Lower leg skin (tissue), 3 donors: Measurements from ENCODE around the gene CCDC117.

Experiments used
- POLR2A ChIP-seq, 2 donors: fragments of 450-650 bp; IDR thresholded peaks; one replicate each; pipeline ENCODE4 v1.6.1; 2016 to 2017; ENCODE audit warnings: antibody characterized with exemption in 2 of 2, mild to moderate bottlenecking in 1 of 2, moderate library complexity in 1 of 2
- TF ChIP-seq, protein P1 (sequence below), 3 donors: fragments of 450-650 bp; IDR thresholded peaks; one replicate each; pipeline ENCODE4 v1.5.1; 2016; ENCODE audit warnings: antibody characterized with exemption in 3 of 3, mild to moderate bottlenecking in 3 of 3, moderate library complexity in 2 of 3

DNA sequence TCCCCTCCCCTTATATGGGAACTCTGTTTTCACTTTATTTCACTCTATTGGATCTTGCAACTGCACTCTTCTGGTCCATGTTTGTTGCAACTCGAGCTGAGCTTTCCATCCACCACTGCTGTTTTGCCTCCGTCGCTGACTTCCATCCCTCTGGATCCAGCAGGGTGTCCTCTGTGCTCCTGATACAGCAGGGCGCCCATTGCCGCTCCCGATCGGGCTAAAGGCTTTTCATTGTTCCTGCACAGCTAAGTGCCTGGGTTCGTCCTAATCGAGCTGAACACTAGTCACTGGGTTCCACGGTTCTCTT is 11.1 kb upstream of the CCDC117 start:
- TF ChIP-seq POLR2A (IDR thresholded peaks at IDR 0.05): no peak
- TF ChIP-seq, protein P1, sequence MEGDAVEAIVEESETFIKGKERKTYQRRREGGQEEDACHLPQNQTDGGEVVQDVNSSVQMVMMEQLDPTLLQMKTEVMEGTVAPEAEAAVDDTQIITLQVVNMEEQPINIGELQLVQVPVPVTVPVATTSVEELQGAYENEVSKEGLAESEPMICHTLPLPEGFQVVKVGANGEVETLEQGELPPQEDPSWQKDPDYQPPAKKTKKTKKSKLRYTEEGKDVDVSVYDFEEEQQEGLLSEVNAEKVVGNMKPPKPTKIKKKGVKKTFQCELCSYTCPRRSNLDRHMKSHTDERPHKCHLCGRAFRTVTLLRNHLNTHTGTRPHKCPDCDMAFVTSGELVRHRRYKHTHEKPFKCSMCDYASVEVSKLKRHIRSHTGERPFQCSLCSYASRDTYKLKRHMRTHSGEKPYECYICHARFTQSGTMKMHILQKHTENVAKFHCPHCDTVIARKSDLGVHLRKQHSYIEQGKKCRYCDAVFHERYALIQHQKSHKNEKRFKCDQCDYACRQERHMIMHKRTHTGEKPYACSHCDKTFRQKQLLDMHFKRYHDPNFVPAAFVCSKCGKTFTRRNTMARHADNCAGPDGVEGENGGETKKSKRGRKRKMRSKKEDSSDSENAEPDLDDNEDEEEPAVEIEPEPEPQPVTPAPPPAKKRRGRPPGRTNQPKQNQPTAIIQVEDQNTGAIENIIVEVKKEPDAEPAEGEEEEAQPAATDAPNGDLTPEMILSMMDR (IDR thresholded peaks at IDR 0.05): no peak
